NCI-H2081 treated with DMSO at 0.1 percent for 48 hours (cell line): ENCODE results near the gene PKD1L1.

Experiments used
- DNase-seq: peaks from one replicate; lab custom pipeline; 2025; lab: John Stamatoyannopoulos, UW

Gene PKD1L1

GRCh38 chr7:47897831-47898230 lies 50.4 kb downstream of the PKD1L1 start:
- no peak for DNase-seq

- no peak for DNase-seq
Measured at GRCh38 chr7:47896809-47897423, 51.4 kb downstream of the PKD1L1 start.

- no peak for DNase-seq
Measured at GRCh38 chr7:47895026-47895425, 53.2 kb downstream of the PKD1L1 start.

- no peak for DNase-seq
Measured at GRCh38 chr7:47893721-47894365, 54.4 kb downstream of the PKD1L1 start.

- DNase-seq, result no peak
Measured at GRCh38 chr7:47893238-47893637, 55.0 kb downstream of the PKD1L1 start.

GRCh38 chr7:47890606-47891005 lies 57.7 kb downstream of the PKD1L1 start:
- no peak for DNase-seq

GRCh38 chr7:47890125-47890524 lies 58.1 kb downstream of the PKD1L1 start:
- no peak for DNase-seq

GRCh38 chr7:47889723-47890122 lies 58.5 kb downstream of the PKD1L1 start:
- no peak for DNase-seq

- no peak for DNase-seq
Measured at GRCh38 chr7:47888371-47889265, 59.6 kb downstream of the PKD1L1 start.

- DNase-seq, result no peak
Measured at GRCh38 chr7:47887016-47887640, 61.1 kb downstream of the PKD1L1 start.

- DNase-seq, result no peak
Measured at GRCh38 chr7:47885987-47886811, 62.1 kb downstream of the PKD1L1 start.

- DNase-seq, result no peak
Measured at GRCh38 chr7:47885309-47885986, 62.8 kb downstream of the PKD1L1 start.

- no peak for DNase-seq
Measured at GRCh38 chr7:47884675-47885074, 63.6 kb downstream of the PKD1L1 start.

GRCh38 chr7:47882635-47883034 lies 65.6 kb downstream of the PKD1L1 start:
- no peak for DNase-seq

GRCh38 chr7:47881256-47881655 lies 67.0 kb downstream of the PKD1L1 start:
- no peak for DNase-seq

- no peak for DNase-seq
Measured at GRCh38 chr7:47878662-47879061, 69.6 kb downstream of the PKD1L1 start.

- DNase-seq, result no peak
Measured at GRCh38 chr7:47877336-47877735, 70.9 kb downstream of the PKD1L1 start.

- no peak for DNase-seq
Measured at GRCh38 chr7:47875998-47876744, 72.1 kb downstream of the PKD1L1 start.

- DNase-seq, result no peak
Measured at GRCh38 chr7:47875406-47875805, 72.9 kb downstream of the PKD1L1 start.

- no peak for DNase-seq
Measured at GRCh38 chr7:47873762-47874161, 74.5 kb downstream of the PKD1L1 start.
